ENCODE data around the gene KCNJ18.
"Not testable (repeated sequence)": the region's sequence is repeated elsewhere in the genome, so short reads cannot be mapped to it uniquely, and the experiment has no call there.

The KCNJ18 gene

DNA sequence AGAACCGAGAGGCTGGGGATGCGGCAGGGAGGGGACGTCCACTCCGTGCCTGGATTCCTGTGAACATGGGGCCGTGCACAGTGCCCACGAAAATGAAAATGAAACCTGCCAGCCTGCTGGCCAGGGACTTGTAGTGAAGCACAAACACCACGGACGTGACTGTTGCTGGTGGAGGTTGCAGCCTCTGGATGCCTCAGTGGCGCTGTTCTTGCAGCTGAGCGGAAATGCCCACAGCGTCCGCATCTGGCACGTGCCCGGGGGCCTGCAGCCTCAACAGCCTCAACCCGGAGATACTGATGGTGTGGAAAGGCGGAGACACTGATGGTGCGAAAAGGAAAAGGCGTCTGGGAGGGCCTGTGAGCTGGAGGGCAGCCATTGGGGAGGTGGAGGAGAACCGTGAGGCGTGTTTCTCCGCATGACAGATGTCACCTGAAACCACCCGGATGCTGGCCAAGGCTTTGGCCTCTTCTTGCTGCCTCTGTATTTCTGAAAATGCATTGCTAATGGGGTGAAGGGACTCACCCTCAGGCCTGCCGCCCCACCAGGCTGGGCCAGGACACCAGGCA lies 44.8 kb downstream of the KCNJ18 start:
- not testable (repeated sequence) for DNase-seq

DNA sequence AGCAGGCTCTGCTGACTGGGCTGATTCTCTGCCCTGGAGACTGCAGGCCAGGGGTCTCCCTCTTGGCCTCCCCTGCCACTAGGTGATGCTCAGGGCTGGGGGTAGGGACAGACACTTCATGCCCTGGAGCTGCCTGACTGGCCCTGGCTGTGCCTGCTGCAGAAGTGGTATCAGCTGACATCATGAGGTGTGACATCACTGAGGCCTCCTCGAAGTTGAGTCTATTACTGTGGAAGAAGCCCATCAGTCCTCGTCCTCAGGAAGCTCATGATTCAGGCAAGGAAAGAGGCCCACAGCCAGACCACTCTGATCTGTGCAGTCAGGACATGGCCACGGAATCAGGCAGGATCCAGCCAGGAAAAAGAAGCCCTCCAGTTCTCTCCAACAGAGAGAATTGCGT lies 45.9 kb downstream of the KCNJ18 start:
- DNase-seq, result not testable (repeated sequence)

DNA sequence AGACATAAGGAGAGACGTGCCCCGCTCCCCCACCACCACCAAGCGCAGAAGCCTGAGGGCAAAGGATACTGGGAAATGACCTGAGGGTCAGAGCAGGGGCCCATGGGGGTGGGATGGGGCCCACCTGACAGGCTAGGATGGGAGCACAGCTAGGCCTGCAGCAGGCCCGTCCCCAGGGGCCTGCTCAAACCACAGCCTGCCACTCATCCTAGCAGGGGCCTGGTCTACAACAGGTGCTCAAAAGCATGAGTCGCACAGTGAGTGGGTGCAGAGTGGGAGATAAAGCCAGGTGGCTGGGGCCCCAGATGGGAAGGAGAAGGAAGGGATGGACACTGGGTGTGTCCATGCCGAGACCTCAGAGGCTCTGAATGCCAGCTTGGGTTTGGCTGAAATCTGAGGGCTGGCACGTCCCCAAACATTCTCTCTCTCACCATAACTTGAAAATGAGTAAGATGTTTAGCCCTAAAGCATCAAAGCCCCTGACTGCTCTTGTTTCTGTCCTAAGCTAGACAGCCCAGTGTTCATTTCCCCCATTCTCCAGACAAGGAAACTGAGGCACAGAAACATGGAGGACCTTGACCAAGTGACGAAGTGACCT lies 46.7 kb downstream of the KCNJ18 start:
- not testable (repeated sequence) for DNase-seq

DNA sequence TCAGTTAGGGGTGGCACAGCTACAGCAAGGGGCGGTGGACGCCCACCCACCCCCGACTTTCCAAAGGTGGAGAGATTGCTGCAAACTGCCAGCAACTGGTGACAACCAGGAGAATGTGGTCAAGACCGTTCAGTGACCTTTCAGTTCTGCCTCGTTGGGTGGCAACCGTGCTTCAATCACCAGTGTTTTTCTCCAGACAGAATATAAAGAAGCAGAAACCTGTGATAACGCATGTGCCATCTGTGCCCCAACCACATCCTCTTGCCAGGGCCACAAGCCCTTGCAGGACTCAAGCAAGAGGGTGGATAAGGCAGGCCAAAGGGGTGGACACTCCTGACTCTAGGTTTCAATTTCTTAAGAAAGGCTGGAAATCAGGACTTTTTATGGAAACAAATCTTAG lies 47.2 kb downstream of the KCNJ18 start:
- not testable (repeated sequence) for DNase-seq

DNA sequence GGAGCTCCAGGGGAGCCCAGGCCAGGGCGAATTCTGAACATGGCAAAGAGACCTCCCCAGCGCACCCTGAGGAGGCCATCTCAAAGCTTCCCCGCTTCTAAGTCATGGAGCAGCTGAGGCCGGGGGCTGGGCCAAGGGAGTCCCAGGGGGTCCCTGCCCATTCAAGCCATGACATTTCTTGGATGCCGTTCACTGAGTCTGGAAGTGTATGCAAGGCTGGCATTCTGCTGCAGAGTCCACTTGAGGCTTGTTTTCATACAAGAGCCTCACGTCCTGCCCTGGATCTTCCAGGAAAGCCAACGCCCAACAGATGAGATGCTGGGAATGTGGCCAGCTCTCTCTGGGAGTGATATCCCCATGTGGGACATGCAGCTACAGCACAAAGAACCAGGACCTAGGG lies 48.5 kb downstream of the KCNJ18 start:
- DNase-seq, result not testable (repeated sequence)

DNA sequence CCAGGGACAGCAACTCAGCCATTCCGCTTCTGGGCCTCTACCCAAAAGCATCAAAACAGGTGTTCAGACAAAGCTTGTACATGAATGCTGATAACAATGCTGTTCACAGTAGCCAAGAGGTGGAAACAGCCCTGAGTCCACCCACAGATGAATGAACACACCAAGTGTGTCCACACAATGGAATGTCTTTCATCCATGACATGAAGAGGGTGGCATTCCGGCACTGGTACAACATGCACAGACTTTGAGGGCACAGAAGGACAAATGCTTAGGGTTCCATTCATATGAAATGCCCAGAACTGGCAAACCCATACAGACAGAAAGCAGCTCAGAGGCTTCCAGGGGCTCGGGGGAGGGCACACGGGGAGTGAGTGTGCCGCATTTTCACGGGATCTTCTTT lies 49.2 kb downstream of the KCNJ18 start:
- not testable (repeated sequence) for DNase-seq

DNA sequence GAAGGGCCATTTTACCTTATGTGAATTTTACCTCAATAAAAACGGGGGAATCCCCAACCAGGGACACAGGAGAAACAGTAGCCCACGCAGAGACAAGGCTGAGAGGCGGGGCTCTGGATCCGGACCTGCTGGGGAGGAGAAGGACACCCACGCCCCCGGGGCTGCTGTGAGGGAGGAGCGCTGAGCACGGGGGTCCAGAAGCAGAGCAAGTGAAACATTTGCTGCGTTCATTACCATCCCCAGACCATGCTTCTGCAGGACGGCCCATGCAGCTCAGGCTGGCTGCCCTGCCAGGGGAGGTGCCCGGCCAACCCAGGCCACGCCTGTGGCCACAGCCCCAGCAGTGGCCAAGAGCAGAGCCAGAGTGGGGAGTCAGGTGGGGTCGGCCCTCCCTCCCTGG lies 50.0 kb downstream of the KCNJ18 start:
- no peak for DNase-seq

DNA sequence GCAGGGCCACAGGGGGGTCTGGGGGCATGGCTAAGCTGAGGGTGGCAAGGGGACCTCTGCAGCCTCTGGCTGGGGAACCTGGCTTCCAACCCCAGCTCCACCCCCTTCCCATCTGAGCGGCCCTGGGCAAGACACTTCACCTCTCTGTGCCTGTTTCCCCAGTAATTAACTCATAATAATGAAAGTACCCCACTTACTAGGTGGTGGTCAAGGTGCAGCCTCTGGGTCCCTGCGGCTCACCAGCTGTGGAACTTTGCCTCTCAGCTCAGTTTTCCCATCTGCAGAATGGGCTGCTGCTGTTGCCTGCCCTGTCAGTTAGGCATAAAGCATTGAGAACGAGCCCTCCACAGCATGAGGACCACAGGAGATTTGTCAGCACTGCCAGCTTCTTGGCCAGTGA lies 51.8 kb downstream of the KCNJ18 start:
- not testable (repeated sequence) for DNase-seq

DNA sequence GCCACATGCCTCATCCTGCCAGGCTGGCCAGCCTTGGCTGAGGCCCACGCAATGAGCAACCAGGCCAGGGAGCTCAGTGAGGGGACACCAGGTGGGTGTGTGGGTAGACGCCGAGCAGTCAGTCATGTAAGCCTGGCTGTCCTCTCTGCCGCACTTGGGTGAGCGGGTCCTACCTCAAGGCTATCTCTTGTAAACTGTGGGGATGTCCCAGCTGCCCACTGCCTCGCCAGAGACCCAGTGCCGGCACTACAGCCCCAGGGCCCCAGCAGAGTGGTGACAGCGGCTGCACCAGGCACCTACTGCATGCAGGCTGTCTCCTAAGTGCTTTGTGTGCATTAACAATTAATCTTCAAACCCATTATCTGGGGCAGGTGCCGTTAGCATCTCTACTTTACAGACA lies 52.3 kb downstream of the KCNJ18 start:
- not testable (repeated sequence) for DNase-seq

DNA sequence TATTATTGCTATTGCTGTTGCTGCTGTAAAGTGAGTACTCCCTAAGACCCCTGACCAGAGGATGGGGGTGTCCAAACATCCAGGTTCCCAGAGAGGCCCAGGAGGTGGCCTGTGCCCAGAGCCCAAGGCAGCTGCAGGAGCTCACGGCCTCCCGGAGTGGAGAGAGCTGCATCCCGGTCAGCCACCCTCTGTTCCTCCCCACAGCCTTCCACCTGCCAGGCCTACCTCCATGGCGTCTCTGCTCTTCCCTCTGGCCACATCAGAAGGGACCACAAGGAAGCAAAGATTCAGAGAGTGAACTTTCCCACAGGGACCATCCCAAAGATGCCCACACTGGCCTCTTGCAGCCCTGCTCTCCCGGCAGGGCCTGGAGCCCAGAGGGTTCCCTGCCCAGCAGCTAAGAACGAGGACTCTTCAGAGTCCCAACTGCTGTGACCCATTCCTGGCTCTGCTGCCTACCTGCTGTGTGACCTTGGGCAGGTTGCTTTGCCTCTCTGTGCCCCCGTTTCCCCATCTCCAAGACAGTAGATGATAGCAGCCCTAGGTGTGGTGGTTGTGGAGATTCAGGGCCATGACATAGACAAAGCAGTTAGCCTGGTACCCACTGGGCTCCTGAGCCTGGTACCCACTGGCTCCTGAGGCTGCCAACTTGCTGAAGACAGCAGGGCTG lies 53.2 kb downstream of the KCNJ18 start:
- DNase-seq, result not testable (repeated sequence)

DNA sequence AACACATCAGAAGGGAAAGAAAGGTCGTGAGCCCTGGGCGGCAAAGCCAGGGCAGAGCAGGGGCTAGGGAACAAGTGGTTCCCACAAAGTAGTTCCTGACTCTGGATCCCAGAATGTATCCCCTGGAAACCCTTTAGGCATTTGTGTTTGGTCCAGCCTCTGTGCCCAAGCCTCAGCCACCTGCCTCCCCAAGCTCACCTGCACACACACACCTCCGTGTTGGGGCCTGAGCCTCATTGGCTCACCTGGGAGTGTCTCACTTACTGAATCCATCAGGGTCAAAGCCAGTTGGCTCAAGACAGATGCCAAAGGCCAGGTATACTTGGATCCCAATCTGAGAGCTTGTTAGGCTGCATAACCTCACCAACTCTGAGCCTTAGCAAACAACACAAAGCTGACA lies 54.1 kb downstream of the KCNJ18 start:
- DNase-seq, result not testable (repeated sequence)

DNA sequence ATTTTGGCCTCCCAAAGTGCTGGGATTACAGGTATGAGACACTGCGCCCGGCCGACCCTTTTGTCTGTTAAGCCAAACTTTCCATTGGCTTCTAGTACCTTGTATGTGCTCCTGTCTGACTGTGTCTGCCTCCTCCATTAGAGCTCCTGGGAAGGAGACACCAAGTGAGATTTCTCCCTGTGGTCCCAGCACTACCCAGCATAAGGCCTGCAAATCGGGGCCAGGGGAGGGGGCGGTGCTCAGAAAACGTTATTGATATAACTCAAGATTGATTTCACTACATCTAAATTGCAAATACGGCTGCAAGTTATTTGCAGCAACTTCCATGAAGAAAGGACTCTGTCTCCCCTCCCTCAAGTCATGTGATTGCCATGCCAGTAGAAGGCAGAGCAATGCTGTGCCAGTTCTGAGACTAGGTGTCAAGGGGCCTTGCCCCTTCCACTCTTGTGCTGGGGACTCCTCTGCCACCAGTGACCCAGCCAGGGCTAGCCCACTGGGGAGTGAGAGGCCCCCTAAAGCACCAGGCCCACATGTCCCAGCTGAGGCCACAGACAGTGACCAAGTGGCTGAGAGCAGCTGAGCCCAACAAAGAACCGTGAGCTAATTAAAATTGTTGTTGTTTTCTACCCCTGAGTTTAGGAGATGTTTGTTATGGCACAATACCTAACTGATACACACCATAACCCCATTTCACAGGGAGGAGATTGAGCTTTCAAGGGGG lies 55.0 kb downstream of the KCNJ18 start:
- not testable (repeated sequence) for DNase-seq

DNA sequence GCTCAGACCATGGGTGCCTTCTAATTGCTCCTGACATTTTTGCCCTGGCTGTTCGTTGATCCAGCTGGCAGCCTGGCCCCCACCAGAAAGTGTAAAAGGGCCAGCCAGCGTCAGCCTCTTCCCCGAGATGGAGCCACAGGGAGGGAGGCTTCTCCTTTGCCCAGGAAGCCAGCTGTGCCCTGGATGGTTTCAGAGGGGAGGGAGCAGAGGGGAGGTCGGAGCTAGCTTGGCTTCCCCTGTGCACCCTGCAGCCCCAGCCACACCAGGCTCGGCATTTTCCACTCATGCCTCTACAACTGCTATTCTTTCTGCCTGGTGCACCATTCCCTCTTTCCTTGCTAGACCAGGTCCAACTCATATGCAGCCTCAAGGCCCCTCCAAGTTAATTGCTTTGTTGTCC lies 56.4 kb downstream of the KCNJ18 start:
- not testable (repeated sequence) for DNase-seq

DNA sequence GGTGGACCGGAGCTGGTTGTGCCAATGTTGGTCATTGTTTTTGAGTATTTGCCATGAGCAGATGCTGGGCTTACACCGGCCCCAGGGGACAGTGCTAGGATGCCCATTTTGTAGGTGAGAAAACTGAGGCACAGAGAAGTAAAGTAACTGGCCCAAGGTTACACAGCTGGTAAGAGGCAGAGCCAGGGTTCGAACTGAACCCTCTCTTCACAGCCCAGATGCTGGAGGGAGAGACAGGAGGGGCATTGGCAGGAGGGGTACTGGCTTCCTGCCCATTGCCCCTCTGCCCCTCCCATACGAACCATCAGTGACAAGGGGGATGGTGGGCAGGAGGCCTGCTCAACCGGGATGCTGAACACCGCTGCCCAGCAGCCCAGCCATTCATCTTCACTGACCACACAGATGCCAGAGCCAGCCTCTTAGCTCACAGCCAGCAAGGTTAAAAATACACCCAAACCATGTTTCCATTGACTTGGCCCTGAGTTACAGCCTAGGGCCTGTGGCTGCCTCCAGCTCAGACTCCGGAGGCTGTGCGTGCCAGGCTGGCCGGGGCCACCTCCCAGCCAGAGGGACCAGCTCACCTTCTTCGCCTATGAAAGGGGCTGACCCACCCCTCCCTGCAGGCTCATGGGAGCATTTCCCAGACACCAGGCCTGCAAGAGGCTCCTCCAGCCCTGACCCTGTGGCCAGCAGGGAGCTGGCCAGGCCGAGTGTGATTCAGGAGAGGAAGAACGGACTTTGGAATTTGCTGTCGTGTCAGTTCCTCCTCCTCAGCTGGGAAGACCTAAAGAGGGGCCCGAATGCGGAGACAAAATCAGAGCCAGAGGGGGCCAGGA lies 57.6 kb downstream of the KCNJ18 start:
- not testable (repeated sequence) for DNase-seq

DNA sequence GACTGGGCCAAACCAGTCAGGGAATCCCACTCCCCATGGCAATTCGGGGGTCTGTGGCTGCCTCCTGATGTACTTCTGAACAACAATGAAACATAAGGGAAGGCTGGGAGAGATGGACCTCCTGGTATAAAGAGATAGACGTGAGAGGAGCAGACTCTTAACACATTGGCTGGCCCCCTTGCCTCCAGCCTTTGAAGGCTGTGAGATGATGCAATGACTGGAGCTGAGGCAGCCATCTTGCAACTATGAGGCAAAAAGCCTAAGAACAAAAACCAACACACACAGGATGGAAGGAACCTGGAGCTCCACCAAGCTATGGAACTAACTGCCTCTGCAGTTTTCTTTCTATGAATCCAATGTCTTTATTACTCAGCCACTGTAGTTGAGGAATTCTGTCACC lies 58.8 kb downstream of the KCNJ18 start:
- DNase-seq, result not testable (repeated sequence)
